HL-60 (cell line): ENCODE results near the gene NCAPD3.
A peak's percentile ranks its signal among the peaks of the same experiment; 100 is the strongest.
"Not testable (repeated sequence)": the region's sequence is repeated elsewhere in the genome, so short reads cannot be mapped to it uniquely, and the experiment has no call there.

Source experiments
- DNase-seq, 2 experiments: peaks; one replicate each; pipeline ENCODE4 v3.0.0-alpha.2; 2010 to 2020; ENCODE audit warnings: low read depth in 1 of 2, low spot score in 1 of 2
- H3K27ac ChIP-seq: fragments of 250-450 bp; sonication (Bioruptor Pico); replicated peaks from 2 replicates; pipeline ENCODE4 v1.5.1; 2020; ENCODE audit warnings: mild to moderate bottlenecking, moderate library complexity
- H3K27me3 ChIP-seq: fragments of 250-450 bp; sonication (Bioruptor Pico); 2 replicates; pipeline ENCODE4 v1.5.1; 2021; ENCODE audit warnings: mild to moderate bottlenecking, moderate library complexity; ENCODE audit not compliant: insufficient read depth, poor library complexity, severe bottlenecking
- H3K4me3 ChIP-seq: replicated peaks from 2 replicates; pipeline ENCODE4 v1.5.1; 2011; ENCODE audit warnings: mild to moderate bottlenecking, control low read depth, low read length; ENCODE audit not compliant: insufficient read depth
- GABPA ChIP-seq: IDR thresholded peaks from 2 replicates; pipeline ENCODE4 v1.6.1; 2012; ENCODE audit warnings: low read depth
- POLR2AphosphoS5 ChIP-seq: IDR thresholded peaks from 2 replicates; pipeline ENCODE4 v1.6.1; 2012; ENCODE audit warnings: low read depth
- SPI1 ChIP-seq: IDR thresholded peaks from 2 replicates; pipeline ENCODE4 v1.6.1; 2012; ENCODE audit warnings: low read depth, mild to moderate bottlenecking, borderline replicate concordance
- TF ChIP-seq, protein P1 (sequence below): IDR thresholded peaks from 2 replicates; pipeline ENCODE4 v1.6.1; 2012; ENCODE audit warnings: low read depth; ENCODE audit not compliant: insufficient replicate concordance
- TF ChIP-seq, protein P2 (sequence below): IDR thresholded peaks from one replicate; pipeline ENCODE4 v1.5.1; 2011; ENCODE audit warnings: low read length, control low read depth, inconsistent platforms; ENCODE audit not compliant: insufficient read depth

The NCAPD3 gene

DNA sequence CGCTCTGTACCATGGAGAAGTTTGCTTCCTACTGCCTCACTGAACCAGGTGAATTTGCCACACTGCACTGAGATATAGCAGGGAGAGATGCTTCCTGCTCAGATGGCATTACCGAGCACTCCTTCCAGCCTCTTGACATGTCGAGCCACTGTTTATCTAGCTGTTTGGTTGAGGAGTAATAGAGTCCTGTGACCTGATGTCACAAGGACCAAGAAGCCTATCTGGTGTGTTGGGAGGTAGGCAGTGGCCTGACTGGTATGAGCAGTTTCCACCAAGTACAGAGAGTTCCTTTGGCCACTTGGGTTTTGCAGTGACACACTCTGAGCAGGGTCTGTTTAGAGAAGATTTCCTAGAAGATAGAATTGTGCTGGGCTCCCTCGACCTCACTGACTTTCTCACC, 34.8 kb upstream of the NCAPD3 start:
- H3K27me3 ChIP-seq, result no peaks in the 10 kb centered on the region
- no peak for TF ChIP-seq SPI1
- H3K4me3 ChIP-seq, result no peak overlapping the region
- no peak for DNase-seq
- H3K27ac ChIP-seq, result no peak overlapping the region

DNA sequence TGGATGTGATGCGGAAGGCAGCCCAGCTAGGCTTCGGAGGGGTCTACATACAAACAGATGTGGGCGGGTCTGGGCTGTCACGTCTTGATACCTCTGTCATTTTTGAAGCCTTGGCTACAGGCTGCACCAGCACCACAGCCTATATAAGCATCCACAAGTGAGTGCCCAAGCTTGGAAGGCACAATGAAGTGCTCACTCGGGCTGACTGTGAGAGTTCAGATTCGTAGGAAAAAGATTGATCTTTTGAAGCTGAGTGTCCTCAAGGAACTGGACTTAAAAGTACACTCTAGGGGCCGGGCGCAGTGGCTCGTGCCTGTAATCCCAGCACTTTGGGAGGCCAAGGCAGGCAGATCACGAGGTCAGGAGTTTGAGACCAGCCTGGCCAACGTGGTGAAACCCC, 33.3 kb upstream of the NCAPD3 start:
- Histone ChIP-seq H3K4me3 (no peak overlapping the region), H3K27me3 (no peaks in the 10 kb centered on the region), H3K27ac (no peak overlapping the region)
- TF ChIP-seq GABPA (no peak), SPI1 (no peak), POLR2AphosphoS5 (no peak)
- TF ChIP-seq, protein P1, sequence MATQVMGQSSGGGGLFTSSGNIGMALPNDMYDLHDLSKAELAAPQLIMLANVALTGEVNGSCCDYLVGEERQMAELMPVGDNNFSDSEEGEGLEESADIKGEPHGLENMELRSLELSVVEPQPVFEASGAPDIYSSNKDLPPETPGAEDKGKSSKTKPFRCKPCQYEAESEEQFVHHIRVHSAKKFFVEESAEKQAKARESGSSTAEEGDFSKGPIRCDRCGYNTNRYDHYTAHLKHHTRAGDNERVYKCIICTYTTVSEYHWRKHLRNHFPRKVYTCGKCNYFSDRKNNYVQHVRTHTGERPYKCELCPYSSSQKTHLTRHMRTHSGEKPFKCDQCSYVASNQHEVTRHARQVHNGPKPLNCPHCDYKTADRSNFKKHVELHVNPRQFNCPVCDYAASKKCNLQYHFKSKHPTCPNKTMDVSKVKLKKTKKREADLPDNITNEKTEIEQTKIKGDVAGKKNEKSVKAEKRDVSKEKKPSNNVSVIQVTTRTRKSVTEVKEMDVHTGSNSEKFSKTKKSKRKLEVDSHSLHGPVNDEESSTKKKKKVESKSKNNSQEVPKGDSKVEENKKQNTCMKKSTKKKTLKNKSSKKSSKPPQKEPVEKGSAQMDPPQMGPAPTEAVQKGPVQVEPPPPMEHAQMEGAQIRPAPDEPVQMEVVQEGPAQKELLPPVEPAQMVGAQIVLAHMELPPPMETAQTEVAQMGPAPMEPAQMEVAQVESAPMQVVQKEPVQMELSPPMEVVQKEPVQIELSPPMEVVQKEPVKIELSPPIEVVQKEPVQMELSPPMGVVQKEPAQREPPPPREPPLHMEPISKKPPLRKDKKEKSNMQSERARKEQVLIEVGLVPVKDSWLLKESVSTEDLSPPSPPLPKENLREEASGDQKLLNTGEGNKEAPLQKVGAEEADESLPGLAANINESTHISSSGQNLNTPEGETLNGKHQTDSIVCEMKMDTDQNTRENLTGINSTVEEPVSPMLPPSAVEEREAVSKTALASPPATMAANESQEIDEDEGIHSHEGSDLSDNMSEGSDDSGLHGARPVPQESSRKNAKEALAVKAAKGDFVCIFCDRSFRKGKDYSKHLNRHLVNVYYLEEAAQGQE, result no peak
- TF ChIP-seq, protein P2, sequence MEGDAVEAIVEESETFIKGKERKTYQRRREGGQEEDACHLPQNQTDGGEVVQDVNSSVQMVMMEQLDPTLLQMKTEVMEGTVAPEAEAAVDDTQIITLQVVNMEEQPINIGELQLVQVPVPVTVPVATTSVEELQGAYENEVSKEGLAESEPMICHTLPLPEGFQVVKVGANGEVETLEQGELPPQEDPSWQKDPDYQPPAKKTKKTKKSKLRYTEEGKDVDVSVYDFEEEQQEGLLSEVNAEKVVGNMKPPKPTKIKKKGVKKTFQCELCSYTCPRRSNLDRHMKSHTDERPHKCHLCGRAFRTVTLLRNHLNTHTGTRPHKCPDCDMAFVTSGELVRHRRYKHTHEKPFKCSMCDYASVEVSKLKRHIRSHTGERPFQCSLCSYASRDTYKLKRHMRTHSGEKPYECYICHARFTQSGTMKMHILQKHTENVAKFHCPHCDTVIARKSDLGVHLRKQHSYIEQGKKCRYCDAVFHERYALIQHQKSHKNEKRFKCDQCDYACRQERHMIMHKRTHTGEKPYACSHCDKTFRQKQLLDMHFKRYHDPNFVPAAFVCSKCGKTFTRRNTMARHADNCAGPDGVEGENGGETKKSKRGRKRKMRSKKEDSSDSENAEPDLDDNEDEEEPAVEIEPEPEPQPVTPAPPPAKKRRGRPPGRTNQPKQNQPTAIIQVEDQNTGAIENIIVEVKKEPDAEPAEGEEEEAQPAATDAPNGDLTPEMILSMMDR, result no peak
- no peak for DNase-seq

DNA sequence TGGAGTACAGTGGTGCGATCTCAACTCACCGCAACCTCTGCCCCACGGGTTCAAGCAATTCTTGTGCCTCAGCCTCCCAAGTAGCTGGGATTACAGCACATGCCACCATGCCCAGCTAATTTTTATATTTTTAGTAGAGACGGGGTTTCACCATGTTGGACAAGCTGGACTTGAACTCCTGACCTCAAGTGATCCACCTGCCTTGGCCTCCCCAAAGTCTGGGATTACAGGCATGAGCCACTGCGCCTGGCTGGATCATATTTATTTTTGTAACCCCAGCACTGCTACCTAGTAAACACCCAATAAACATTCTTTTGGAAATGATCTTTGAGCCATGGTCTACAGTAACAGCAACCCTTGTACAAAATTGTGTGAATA, 31.4 kb upstream of the NCAPD3 start:
- not testable (repeated sequence) for H3K27ac ChIP-seq, H3K27me3 ChIP-seq, H3K4me3 ChIP-seq, DNase-seq

DNA sequence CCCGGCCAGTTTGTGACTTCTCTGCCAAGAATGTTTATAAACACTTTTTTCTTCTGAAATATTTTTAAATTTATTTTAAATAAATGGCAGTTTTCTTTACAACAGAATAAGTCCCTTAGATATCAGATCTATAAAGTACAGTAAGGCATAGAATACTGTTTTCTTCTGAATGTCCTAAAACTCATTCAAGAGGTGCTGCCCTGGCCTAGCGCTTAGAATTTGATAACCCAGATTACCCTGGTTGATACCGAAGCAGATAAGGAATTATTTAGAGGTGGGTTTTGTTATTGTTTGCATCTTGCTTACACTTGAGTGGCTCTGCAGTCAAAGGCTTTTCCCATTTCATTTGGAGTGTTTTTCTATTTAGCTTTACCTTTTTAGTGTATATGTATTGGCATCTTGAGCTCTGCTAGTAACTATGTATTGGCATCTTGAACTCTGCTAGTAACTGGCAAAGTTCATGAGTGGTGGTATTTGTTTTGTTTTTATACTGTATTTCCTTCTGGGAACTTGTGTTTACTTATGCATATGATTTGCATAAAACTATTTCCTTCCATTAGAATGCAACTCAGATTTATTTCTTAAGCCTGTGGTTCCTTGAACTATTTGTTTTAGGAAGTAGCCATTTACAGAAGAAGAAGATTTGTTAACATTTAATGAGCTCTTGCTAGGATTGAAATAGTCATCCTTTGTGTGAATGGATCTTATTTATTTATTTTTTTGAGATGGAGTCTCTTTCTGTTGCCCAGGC, 30.8 kb upstream of the NCAPD3 start:
- TF ChIP-seq GABPA, result no peak
- TF ChIP-seq, protein P2, result no peak
- TF ChIP-seq POLR2AphosphoS5, result no peak
- TF ChIP-seq, protein P1, result no peak
- no peak for TF ChIP-seq SPI1
- Histone ChIP-seq H3K4me3 (peak overlapping the region; percentile 70), H3K27ac (no peak overlapping the region), H3K27me3 (no peaks in the 10 kb centered on the region)
- no peak for DNase-seq

DNA sequence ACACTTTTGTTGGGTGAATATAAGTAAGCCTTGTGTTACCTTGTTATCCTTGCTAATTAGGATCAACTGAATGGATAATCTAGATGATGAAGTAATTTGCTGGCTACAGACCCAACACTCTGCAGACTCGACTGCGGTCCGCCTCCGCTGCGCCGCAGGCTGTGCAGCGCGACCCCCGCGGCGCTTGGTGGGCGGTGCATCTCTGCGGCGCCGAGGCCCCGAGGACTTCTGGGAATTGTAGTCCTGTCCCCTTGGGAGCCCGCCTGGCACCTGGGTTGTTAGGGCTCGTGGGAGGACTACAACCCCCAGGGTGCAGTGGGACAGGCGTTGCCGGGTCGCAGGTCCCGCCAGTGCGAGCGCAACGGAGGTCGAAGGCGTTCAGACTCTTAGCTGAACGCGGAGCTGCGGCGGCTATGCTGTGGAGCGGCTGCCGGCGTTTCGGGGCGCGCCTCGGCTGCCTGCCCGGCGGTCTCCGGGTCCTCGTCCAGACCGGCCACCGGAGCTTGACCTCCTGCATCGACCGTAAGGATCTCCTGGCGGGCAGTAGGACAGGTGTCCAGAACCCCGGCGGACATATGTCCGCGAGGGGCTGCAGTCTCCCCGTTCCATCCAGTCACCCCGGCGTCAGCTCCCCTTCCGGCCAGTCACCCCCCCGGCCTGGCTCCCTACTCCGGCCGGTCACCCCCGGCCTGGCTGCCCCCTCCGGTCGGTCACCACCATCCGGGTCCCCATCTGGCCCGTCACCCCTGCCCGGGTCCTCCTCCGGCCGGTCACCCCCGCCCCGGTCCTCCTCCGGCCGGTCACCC, 29.6 kb upstream of the NCAPD3 start, which contains the start of the genes ACAD8 and THYN1:
Gene ACAD8, plus strand, starts transcription at position 381 of the 806 bp plus-strand sequence. Its CDS starts 33 bp downstream, at position 414.
Gene THYN1, minus strand, starts transcription at position 165 of the 806 bp plus-strand sequence. CDS start 470 bp downstream, outside the sequence.
- H3K27me3 ChIP-seq, result no peaks in the 10 kb centered on the region
- H3K27ac ChIP-seq, result peak within 1 kb of the TSS; percentile 68
- peak within 1 kb of the TSS; percentile 70 for H3K4me3 ChIP-seq
- TF ChIP-seq GABPA (no peak), POLR2AphosphoS5 (peak; percentile 63; the same call in 1 of the 2 replicates)
- peak; percentile 91 to 97 for DNase-seq
